Sigmoid colon (tissue), 7 donors: ENCODE data around the gene RFC3. TPM values are rescaled to one million over a fixed set of nuclear protein-coding genes. Genes with fewer than 3 reads are reported as not detected.

Experiments
- DNase-seq: peaks from one replicate; pipeline ENCODE4 v3.0.0-alpha.2; 2019
- H3K27ac ChIP-seq, 4 donors: fragments of 200-600 bp; sonication (generic); one replicate each; pipeline ENCODE4 v1.5.1; 2016 to 2019; ENCODE audit warnings: mild to moderate bottlenecking in 1 of 4
- H3K27me3 ChIP-seq, 3 donors: fragments of 200-600 bp; sonication (generic); one replicate each; pipeline ENCODE4 v1.5.1; 2019; ENCODE audit warnings: mild to moderate bottlenecking in 1 of 3
- H3K36me3 ChIP-seq, 4 donors: fragments of 200-600 bp; sonication (generic); one replicate each; pipeline ENCODE4 v1.5.1; 2016 to 2019
- H3K4me1 ChIP-seq, 4 donors: fragments of 200-600 bp; sonication (generic); one replicate each; pipeline ENCODE4 v1.5.1; 2017 to 2019
- H3K4me3 ChIP-seq, 4 donors: fragments of 200-600 bp; sonication (generic); one replicate each; pipeline ENCODE4 v1.5.1; 2017 to 2019; ENCODE audit warnings: mild to moderate bottlenecking in 2 of 4, moderate library complexity in 1 of 4
- H3K9me3 ChIP-seq, 4 donors: fragments of 200-600 bp in 3 of 4; sonication (generic) in 3 of 4; one replicate each; pipeline versions ENCODE4 v1.5.1 to v1.6.1; 2013 to 2019
- CTCF ChIP-seq, 4 experiments: fragments of 450-650 bp in 3 of 4; fragments of 200-600 bp in 1 of 4; IDR thresholded peaks; one replicate each; pipeline ENCODE4 v1.5.1; 2016 to 2019; ENCODE audit warnings: antibody characterized with exemption in 4 of 4, mild to moderate bottlenecking in 3 of 4, moderate library complexity in 2 of 4
- EP300 ChIP-seq, 4 donors: sonication (generic); formaldehyde crosslinking; IDR thresholded peaks; one replicate each; pipeline ENCODE4 v1.6.1; 2017; ENCODE audit warnings: antibody characterized with exemption in 4 of 4
- POLR2A ChIP-seq, 2 donors: fragments of 450-650 bp; IDR thresholded peaks; one replicate each; pipeline ENCODE4 v1.6.1; 2016; ENCODE audit warnings: antibody characterized with exemption in 2 of 2, mild to moderate bottlenecking in 2 of 2, moderate library complexity in 2 of 2
- POLR2AphosphoS5 ChIP-seq, 4 donors: sonication (generic); formaldehyde crosslinking; IDR thresholded peaks; one replicate each; pipeline ENCODE4 v1.6.1; 2017; ENCODE audit warnings: antibody characterized with exemption in 4 of 4
- WGBS, 2 donors: extraction: QIAGEN DNeasy Blood & Tissue Kit; methylation state at CpG; one replicate each; pipeline ENCODE4 v1.1.7; 2013; 5-methylcytosine and 5-hydroxymethylcytosine counted together
- intact Hi-C: fragments of 100-400 bp; cut with DNase I; formaldehyde crosslinking; loops from one replicate; pipeline ENCODE4 v1.15.1; 2023
- polyA plus RNA-seq, 3 donors: library from polyadenylated mRNA; stranded (reverse); fragments of 200-250 nt; gene quantifications; one replicate each; pipeline ENCODE4 v1.2.3, GENCODE V29; 2013
- total RNA-seq, 4 donors: library from RNA; depleted of rRNA; stranded (reverse); fragments of >200 nt; gene quantifications; one replicate each; pipeline ENCODE4 v1.1.0, GENCODE V29; 2016
- donor health status: healthy with polysubstance abuse.
- donor health status: Bipolar disorder and iron deficiency.
- donor health status: healthy.

RFC3 gene
- total and polyA plus RNA-seq, 7 donors, result 3.6 to 9.6 (median 7.2) TPM

GRCh38 chr13:33825083-33825482 is 7.1 kb downstream of the RFC3 start:
- 92 to 96% methylated on average over 4 of the region's 4 CpGs for WGBS, 2 donors
- Histone ChIP-seq H3K4me1 (no peaks in the 10 kb centered on the region), H3K27me3 (no peaks in the 10 kb centered on the region), H3K27ac (no peak overlapping the region), H3K4me3 (no peak overlapping the region), H3K36me3 (peaks cover 0 to 35% (median 2%) of the 10 kb centered on the region in 4 donors), H3K9me3 (no peaks in the 10 kb centered on the region)
- TF ChIP-seq CTCF (IDR thresholded peaks at IDR 0.05) (no peak), EP300 (IDR thresholded peaks at IDR 0.05) (no peak), POLR2AphosphoS5 (IDR thresholded peaks at IDR 0.05) (no peak), POLR2A (IDR thresholded peaks at IDR 0.05) (no peak)
- no peak for DNase-seq
- intact Hi-C loops, result no loop called here

GRCh38 chr13:33827139-33827538 is 9.2 kb downstream of the RFC3 start:
- H3K36me3 ChIP-seq, result peaks cover 0 to 48% (median 4%) of the 10 kb centered on the region in 4 donors
- intact Hi-C loops, result no loop called here
- WGBS, 2 donors, result 96% methylated on average over 2 of the region's 2 CpGs
- H3K27ac ChIP-seq, result no peak overlapping the region
- DNase-seq, result no peak
- TF ChIP-seq CTCF (IDR thresholded peaks at IDR 0.05) (no peak), POLR2AphosphoS5 (IDR thresholded peaks at IDR 0.05) (no peak), POLR2A (IDR thresholded peaks at IDR 0.05) (no peak), EP300 (IDR thresholded peaks at IDR 0.05) (no peak)
- H3K27me3 ChIP-seq, result no peaks in the 10 kb centered on the region
- H3K4me3 ChIP-seq, result no peak overlapping the region
- H3K9me3 ChIP-seq, result no peaks in the 10 kb centered on the region
- H3K4me1 ChIP-seq, result no peaks in the 10 kb centered on the region

- H3K4me3 ChIP-seq, result no peak overlapping the region
- no peaks in the 10 kb centered on the region for H3K9me3 ChIP-seq
- intact Hi-C loops, result no loop called here
- peaks cover 0 to 52% (median 4%) of the 10 kb centered on the region in 4 donors for H3K36me3 ChIP-seq
- WGBS, 2 donors, result 90 to 91% methylated on average over 7 of the region's 7 CpGs
- no peak for TF ChIP-seq EP300 (IDR thresholded peaks at IDR 0.05)
- TF ChIP-seq CTCF (IDR thresholded peaks at IDR 0.05), result no peak
- no peak for TF ChIP-seq POLR2A (IDR thresholded peaks at IDR 0.05)
- TF ChIP-seq POLR2AphosphoS5 (IDR thresholded peaks at IDR 0.05), result no peak
- no peak overlapping the region for H3K27ac ChIP-seq
- no peaks in the 10 kb centered on the region for H3K27me3 ChIP-seq
- no peaks in the 10 kb centered on the region for H3K4me1 ChIP-seq
- no peak for DNase-seq
Measured at GRCh38 chr13:33828431-33829129, 10.6 kb downstream of the RFC3 start.

GRCh38 chr13:33832872-33833271 is 14.9 kb downstream of the RFC3 start:
- H3K36me3 ChIP-seq, result peaks cover 0 to 61% (median 4%) of the 10 kb centered on the region in 4 donors
- H3K27me3 ChIP-seq, result no peaks in the 10 kb centered on the region
- TF ChIP-seq POLR2A (IDR thresholded peaks at IDR 0.05) (no peak), CTCF (IDR thresholded peaks at IDR 0.05) (no peak), POLR2AphosphoS5 (IDR thresholded peaks at IDR 0.05) (no peak), EP300 (IDR thresholded peaks at IDR 0.05) (no peak)
- no peaks in the 10 kb centered on the region for H3K9me3 ChIP-seq
- 88 to 91% methylated on average over 4 of the region's 4 CpGs for WGBS, 2 donors
- no peak for DNase-seq
- no peaks in the 10 kb centered on the region for H3K4me1 ChIP-seq
- peak overlapping the region in 1 of 4 donors; percentile 21 for H3K27ac ChIP-seq
- no peak overlapping the region for H3K4me3 ChIP-seq
- intact Hi-C loops, result no loop called here
